ENCODE measurements around the gene DPP7.

Gene DPP7

GRCh38 chr9:137114613-137115393 lies at the start of gene DPP7:
DPP7 (minus strand) TSS chr9:137114733; CDS start chr9:137114713, 20 bp downstream.
- DNase-seq (ENCODE audit: insufficient read length, low spot score) (peak; percentile 48), FAIRE-seq (no peak)

GRCh38 chr9:137163805-137164204 lies 49.3 kb upstream of the DPP7 start:
- FAIRE-seq (no peak), DNase-seq (ENCODE audit: insufficient read length, low spot score) (no peak)

- FAIRE-seq (no peak), DNase-seq (ENCODE audit: insufficient read length, low spot score) (no peak)
Measured at GRCh38 chr9:137163365-137163715, 48.8 kb upstream of the DPP7 start.

- DNase-seq (ENCODE audit: insufficient read length, low spot score) (no peak), FAIRE-seq (no peak)
Measured at GRCh38 chr9:137162505-137163364, 48.2 kb upstream of the DPP7 start.

GRCh38 chr9:137161558-137162486 lies 47.3 kb upstream of the DPP7 start:
- DNase-seq (ENCODE audit: insufficient read length, low spot score) = no peak

GRCh38 chr9:137160716-137161557 lies 46.4 kb upstream of the DPP7 start:
- FAIRE-seq (no peak), DNase-seq (ENCODE audit: insufficient read length, low spot score) (no peak)

More at GRCh38 chr9:137161558-137162486, 47.3 kb upstream of the DPP7 start:
- FAIRE-seq = no peak

- FAIRE-seq (no peak), DNase-seq (ENCODE audit: insufficient read length, low spot score) (no peak)
Measured at GRCh38 chr9:137160054-137160425, 45.5 kb upstream of the DPP7 start.

- FAIRE-seq = no peak
- no peak for DNase-seq (ENCODE audit: insufficient read length, low spot score)
Measured at GRCh38 chr9:137159105-137160053, 44.8 kb upstream of the DPP7 start.

GRCh38 chr9:137158625-137159024 lies 44.1 kb upstream of the DPP7 start:
- FAIRE-seq (no peak), DNase-seq (ENCODE audit: insufficient read length, low spot score) (no peak)

- no peak for DNase-seq (ENCODE audit: insufficient read length, low spot score)
- FAIRE-seq = peak; percentile 16
Measured at GRCh38 chr9:137157618-137158415, 43.3 kb upstream of the DPP7 start.

GRCh38 chr9:137156567-137157375 lies 42.2 kb upstream of the DPP7 start:
- DNase-seq (ENCODE audit: insufficient read length, low spot score) = no peak
- FAIRE-seq = no peak

- DNase-seq (ENCODE audit: insufficient read length, low spot score) (no peak), FAIRE-seq (peak; percentile 89)
Measured at GRCh38 chr9:137152844-137153405, 38.4 kb upstream of the DPP7 start.

GRCh38 chr9:137150617-137151457 lies 36.3 kb upstream of the DPP7 start:
- FAIRE-seq (no peak), DNase-seq (ENCODE audit: insufficient read length, low spot score) (peak; percentile 52)

- DNase-seq (ENCODE audit: insufficient read length, low spot score) = peak; percentile 32
- FAIRE-seq = no peak
Measured at GRCh38 chr9:137149942-137150616, 35.5 kb upstream of the DPP7 start.

GRCh38 chr9:137149363-137149762 lies 34.8 kb upstream of the DPP7 start:
- DNase-seq (ENCODE audit: insufficient read length, low spot score) (no peak), FAIRE-seq (no peak)

All from HTR-8/SVneo (cell line).